Spleen (tissue), 7 donors: ENCODE results near the gene CRB2.

Source experiments
- POLR2A ChIP-seq, 3 donors: fragments of 450-650 bp; IDR thresholded peaks; one replicate each; pipeline ENCODE4 v1.5.1; 2017; ENCODE audit warnings: antibody characterized with exemption in 3 of 3, mild to moderate bottlenecking in 1 of 3
- POLR2AphosphoS5 ChIP-seq, 3 donors: sonication (generic); formaldehyde crosslinking; IDR thresholded peaks; one replicate each; pipeline ENCODE4 v1.5.1; 2017; ENCODE audit warnings: antibody characterized with exemption in 3 of 3
- TF ChIP-seq, protein P1 (sequence below), 11 experiments: fragments of 200-600 bp in 7 of 11; fragments of 450-650 bp in 4 of 11; sonication (generic) in 4 of 11; IDR thresholded peaks in 8 of 11; conservative IDR thresholded peaks in 3 of 11; 1 replicate in 7 of 11; 2 replicates in 4 of 11; pipeline versions ENCODE4 v1.4.0 to v1.8.0; 2016 to 2021; ENCODE audit warnings: antibody characterized with exemption in 11 of 11, inconsistent platforms in 4 of 11, mild to moderate bottlenecking in 1 of 11
- donor health status: DM: no; HTN: no; CAD: no; lungs with moderate emphysema.
- donor health status: DM: no; HTN: no; CAD: no.
- donor health status: DM: no; HTN: no; CAD: no.

DNA sequence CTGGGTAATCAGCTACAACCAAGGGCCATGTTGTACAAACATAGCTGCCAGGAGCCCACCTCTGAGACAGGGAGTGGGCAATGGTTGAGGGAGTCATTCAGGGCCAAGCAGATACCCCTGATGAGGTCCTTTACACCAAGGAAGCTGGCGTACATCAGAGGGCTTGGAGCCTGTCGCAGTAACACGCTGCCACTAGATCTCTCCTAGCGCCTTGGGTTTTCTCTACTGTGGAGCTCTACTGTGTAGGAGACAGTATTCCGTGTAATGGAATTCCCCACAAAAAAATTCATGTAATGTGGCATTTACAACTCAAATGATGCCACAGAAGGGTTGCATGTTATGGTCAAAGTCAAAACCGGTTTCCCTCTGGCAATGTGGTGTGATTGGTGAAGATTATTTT lies 41.4 kb upstream of the CRB2 start:
- TF ChIP-seq, protein P1, sequence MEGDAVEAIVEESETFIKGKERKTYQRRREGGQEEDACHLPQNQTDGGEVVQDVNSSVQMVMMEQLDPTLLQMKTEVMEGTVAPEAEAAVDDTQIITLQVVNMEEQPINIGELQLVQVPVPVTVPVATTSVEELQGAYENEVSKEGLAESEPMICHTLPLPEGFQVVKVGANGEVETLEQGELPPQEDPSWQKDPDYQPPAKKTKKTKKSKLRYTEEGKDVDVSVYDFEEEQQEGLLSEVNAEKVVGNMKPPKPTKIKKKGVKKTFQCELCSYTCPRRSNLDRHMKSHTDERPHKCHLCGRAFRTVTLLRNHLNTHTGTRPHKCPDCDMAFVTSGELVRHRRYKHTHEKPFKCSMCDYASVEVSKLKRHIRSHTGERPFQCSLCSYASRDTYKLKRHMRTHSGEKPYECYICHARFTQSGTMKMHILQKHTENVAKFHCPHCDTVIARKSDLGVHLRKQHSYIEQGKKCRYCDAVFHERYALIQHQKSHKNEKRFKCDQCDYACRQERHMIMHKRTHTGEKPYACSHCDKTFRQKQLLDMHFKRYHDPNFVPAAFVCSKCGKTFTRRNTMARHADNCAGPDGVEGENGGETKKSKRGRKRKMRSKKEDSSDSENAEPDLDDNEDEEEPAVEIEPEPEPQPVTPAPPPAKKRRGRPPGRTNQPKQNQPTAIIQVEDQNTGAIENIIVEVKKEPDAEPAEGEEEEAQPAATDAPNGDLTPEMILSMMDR (IDR thresholded peaks at IDR 0.05 in 8 of 11, conservative IDR thresholded peaks at IDR 0.05 in 3 of 11) = no peak
- TF ChIP-seq POLR2A (IDR thresholded peaks at IDR 0.05) (no peak), POLR2AphosphoS5 (IDR thresholded peaks at IDR 0.05) (no peak)
